ENCODE measurements around the gene PPP1R3F.

The PPP1R3F gene

GRCh38 chrX:49269767-49270248, at the start of gene PPP1R3F:
Gene PPP1R3F, plus strand, starts transcription at chrX:49269793. Its CDS starts 77 bp downstream, at chrX:49269870.
- DNase-seq (ENCODE audit: low spot score): no peak

GRCh38 chrX:49220100-49220499, 49.5 kb upstream of the PPP1R3F start:
- no peak for DNase-seq (ENCODE audit: low spot score)

GRCh38 chrX:49221868-49222267, 47.7 kb upstream of the PPP1R3F start:
- no peak for DNase-seq (ENCODE audit: low spot score)

GRCh38 chrX:49225858-49226257, 43.7 kb upstream of the PPP1R3F start:
- no peak for DNase-seq (ENCODE audit: low spot score)

GRCh38 chrX:49226946-49227345, 42.6 kb upstream of the PPP1R3F start:
- no peak for DNase-seq (ENCODE audit: low spot score)

- DNase-seq (ENCODE audit: low spot score): no peak
Observed at GRCh38 chrX:49227726-49228125, 41.9 kb upstream of the PPP1R3F start.

GRCh38 chrX:49228185-49228584, 41.4 kb upstream of the PPP1R3F start:
- DNase-seq (ENCODE audit: low spot score): no peak

GRCh38 chrX:49230500-49231232, 38.9 kb upstream of the PPP1R3F start:
- DNase-seq (ENCODE audit: low spot score): peak; percentile 26

GRCh38 chrX:49231333-49232000, 38.1 kb upstream of the PPP1R3F start:
- no peak for DNase-seq (ENCODE audit: low spot score)

GRCh38 chrX:49232525-49232924, 37.1 kb upstream of the PPP1R3F start:
- DNase-seq (ENCODE audit: low spot score): no peak

- DNase-seq (ENCODE audit: low spot score): no peak
Observed at GRCh38 chrX:49233176-49233575, 36.4 kb upstream of the PPP1R3F start, which contains the start of gene CACNA1F. Gene CACNA1F, minus strand, starts transcription at chrX:49233340. Its CDS starts 31 bp downstream, at chrX:49233309.

GRCh38 chrX:49233887-49234555, 35.6 kb upstream of the PPP1R3F start:
- DNase-seq (ENCODE audit: low spot score): no peak

GRCh38 chrX:49237060-49237459, 32.5 kb upstream of the PPP1R3F start:
- no peak for DNase-seq (ENCODE audit: low spot score)

- no peak for DNase-seq (ENCODE audit: low spot score)
Observed at GRCh38 chrX:49238735-49239134, 30.9 kb upstream of the PPP1R3F start.

- no peak for DNase-seq (ENCODE audit: low spot score)
Observed at GRCh38 chrX:49242545-49243066, 27.0 kb upstream of the PPP1R3F start.

GRCh38 chrX:49243166-49243565, 26.4 kb upstream of the PPP1R3F start:
- no peak for DNase-seq (ENCODE audit: low spot score)

- no peak for DNase-seq (ENCODE audit: low spot score)
Observed at GRCh38 chrX:49244207-49244606, 25.4 kb upstream of the PPP1R3F start.

GRCh38 chrX:49246541-49246940, 23.1 kb upstream of the PPP1R3F start:
- DNase-seq (ENCODE audit: low spot score): no peak

- no peak for DNase-seq (ENCODE audit: low spot score)
Observed at GRCh38 chrX:49247346-49247745, 22.2 kb upstream of the PPP1R3F start.

- no peak for DNase-seq (ENCODE audit: low spot score)
Observed at GRCh38 chrX:49247916-49248811, 21.4 kb upstream of the PPP1R3F start.

GRCh38 chrX:49249071-49249470, 20.5 kb upstream of the PPP1R3F start:
- DNase-seq (ENCODE audit: low spot score): no peak

GRCh38 chrX:49249616-49250015, 20.0 kb upstream of the PPP1R3F start:
- no peak for DNase-seq (ENCODE audit: low spot score)

All from hematopoietic multipotent progenitor cell treated with erythropoietin and hydrocortisone succinate and interleukin-3 and kit ligand, for 15 days (in vitro differentiated cells).